HepG2 (cell line): ENCODE data around the gene VPS11. TPM values are rescaled to one million over a fixed set of nuclear protein-coding genes. Genes with fewer than 3 reads are reported as not detected.

ENCODE experiments used
- ATF7 ChIP-seq, 2 experiments: fragments of 450-650 bp in 1 of 2; sonication (generic) in 1 of 2; formaldehyde crosslinking in 1 of 2; IDR thresholded peaks; 2 replicates each; pipeline versions ENCODE4 v1.4.0 to v1.6.1; 2016 to 2020; ENCODE audit warnings: antibody characterized with exemption in 1 of 2, mild to moderate bottlenecking in 1 of 2, missing genetic modification reagents in 1 of 2
- DPF2 ChIP-seq: sonication (generic); formaldehyde crosslinking; IDR thresholded peaks from 2 replicates; pipeline ENCODE4 v1.4.0; 2020; ENCODE audit warnings: mild to moderate bottlenecking, low read depth, missing genetic modification reagents, borderline replicate concordance
- ELF4 ChIP-seq: sonication (generic); formaldehyde crosslinking; IDR thresholded peaks from 2 replicates; pipeline ENCODE4 v1.5.0; 2020; ENCODE audit warnings: missing genetic modification reagents, mild to moderate bottlenecking, moderate library complexity, borderline replicate concordance
- FOXM1 ChIP-seq: sonication (generic); formaldehyde crosslinking; IDR thresholded peaks from 2 replicates; pipeline ENCODE4 v1.5.0; 2020; ENCODE audit warnings: missing genetic modification reagents
- HMG20A ChIP-seq: IDR thresholded peaks from 2 replicates; pipeline ENCODE4 v1.6.1; 2016; ENCODE audit warnings: borderline replicate concordance
- HMG20B ChIP-seq: conservative IDR thresholded peaks from 2 replicates; pipeline ENCODE4 v1.6.1; 2016; ENCODE audit warnings: missing genetic modification reagents, missing compliant biosample characterization
- MED8 ChIP-seq: sonication (generic); formaldehyde crosslinking; IDR thresholded peaks from 2 replicates; pipeline ENCODE4 v1.8.1; 2023; ENCODE audit warnings: mild to moderate bottlenecking, missing genetic modification reagents; ENCODE audit not compliant: insufficient replicate concordance
- MLLT10 ChIP-seq: sonication (generic); formaldehyde crosslinking; IDR thresholded peaks from 2 replicates; pipeline ENCODE4 v1.4.0; 2020; ENCODE audit warnings: missing genetic modification reagents
- NBN ChIP-seq: fragments of 450-650 bp; conservative IDR thresholded peaks from 2 replicates; pipeline ENCODE4 v1.6.1; 2017
- NCOA5 ChIP-seq: sonication (generic); formaldehyde crosslinking; IDR thresholded peaks from 2 replicates; pipeline ENCODE4 v1.4.0; 2020; ENCODE audit warnings: missing genetic modification reagents
- NFKBIZ ChIP-seq: IDR thresholded peaks from 2 replicates; pipeline ENCODE4 v1.6.1; 2018; ENCODE audit warnings: missing genetic modification reagents, missing compliant biosample characterization
- ONECUT2 ChIP-seq: sonication (generic); formaldehyde crosslinking; IDR thresholded peaks from 2 replicates; pipeline ENCODE4 v1.4.0; 2020; ENCODE audit warnings: missing genetic modification reagents
- POLR2A ChIP-seq, 2 experiments: IDR thresholded peaks; 2 replicates each; pipeline ENCODE4 v1.6.1; 2011; ENCODE audit warnings: low read depth in 2 of 2, low read length in 2 of 2, mild to moderate bottlenecking in 1 of 2, moderate library complexity in 1 of 2; ENCODE audit not compliant: insufficient read depth in 1 of 2
- RBAK ChIP-seq: sonication (generic); formaldehyde crosslinking; IDR thresholded peaks from 2 replicates; pipeline ENCODE4 v1.5.1; 2020; ENCODE audit warnings: mild to moderate bottlenecking, missing genetic modification reagents
- RFX3 ChIP-seq: IDR thresholded peaks from 2 replicates; pipeline ENCODE4 v1.6.1; 2016; ENCODE audit warnings: missing biosample characterization, missing genetic modification reagents
- SIN3A ChIP-seq: IDR thresholded peaks from 2 replicates; pipeline ENCODE4 v1.6.1; 2011; ENCODE audit warnings: low read depth, mild to moderate bottlenecking, control low read depth, low read length, borderline replicate concordance
- SYNCRIP ChIP-seq: fragments of 200-400 bp; formaldehyde crosslinking; IDR thresholded peaks from 2 replicates; pipeline ENCODE4 v1.6.1; 2018; ENCODE audit warnings: mild to moderate bottlenecking, low read depth, low read length; ENCODE audit not compliant: insufficient read depth
- TOPORS ChIP-seq: sonication (generic); formaldehyde crosslinking; IDR thresholded peaks from 2 replicates; pipeline ENCODE4 v1.8.0; 2023; ENCODE audit warnings: mild to moderate bottlenecking, missing genetic modification reagents
- TP53 ChIP-seq: sonication (generic); formaldehyde crosslinking; conservative IDR thresholded peaks from 2 replicates; pipeline ENCODE4 v1.4.0; 2020; ENCODE audit warnings: missing genetic modification reagents
- ZKSCAN1 ChIP-seq: fragments of 150-350 bp; IDR thresholded peaks from 2 replicates; pipeline ENCODE4 v1.6.1; 2014; ENCODE audit warnings: low read length
- ZNF33A ChIP-seq: sonication (generic); formaldehyde crosslinking; IDR thresholded peaks from 2 replicates; pipeline ENCODE4 v1.5.1; 2020; ENCODE audit warnings: missing genetic modification reagents, mild to moderate bottlenecking, moderate library complexity, borderline replicate concordance
- ZNF460 ChIP-seq: sonication (generic); formaldehyde crosslinking; IDR thresholded peaks from 2 replicates; pipeline ENCODE4 v1.5.1; 2020; ENCODE audit warnings: missing genetic modification reagents, mild to moderate bottlenecking, borderline replicate concordance
- ZNF629 ChIP-seq: sonication (generic); formaldehyde crosslinking; conservative IDR thresholded peaks from 2 replicates; pipeline ENCODE4 v1.5.0; 2020; ENCODE audit warnings: missing genetic modification reagents
- polyA plus RNA-seq, 8 experiments: library from polyadenylated mRNA; depleted of rRNA in 3 of 8; stranded (reverse) in 7 of 8; unstranded in 1 of 8; fragments of >200 nt; fragmentation: Illumina TruSeq in 4 of 8; extraction: Trizol in 4 of 8; gene quantifications; 2 replicates each; pipeline versions ENCODE4 v1.2.1 to v1.2.3, GENCODE V29; 2011 to 2016; ENCODE audit warnings: low read depth in 4 of 8, missing spikeins in 1 of 8, mixed read lengths in 1 of 8; ENCODE audit not compliant: insufficient read depth in 1 of 8
- total RNA-seq, 5 experiments: library from RNA; depleted of rRNA; stranded (reverse); fragments of >200 nt; fragmentation: Illumina TruSeq; extraction: Trizol; gene quantifications; 2 replicates each; pipeline ENCODE4 v1.2.3, GENCODE V29; 2016; ENCODE audit warnings: low read depth in 1 of 5
- TF ChIP-seq, protein P1 (sequence below): sonication (generic); formaldehyde crosslinking; IDR thresholded peaks from 2 replicates; pipeline ENCODE4 v1.8.0; 2022; ENCODE audit warnings: mild to moderate bottlenecking, missing genetic modification reagents, moderate library complexity
- TF ChIP-seq, protein P2 (sequence below): sonication (generic); formaldehyde crosslinking; IDR thresholded peaks from 2 replicates; pipeline ENCODE4 v1.8.0; 2022; ENCODE audit warnings: missing genetic modification reagents, low read depth, mild to moderate bottlenecking, borderline replicate concordance
- TF ChIP-seq, protein P3 (sequence below): sonication (generic); formaldehyde crosslinking; IDR thresholded peaks from 2 replicates; pipeline ENCODE4 v1.5.1; 2020; ENCODE audit warnings: missing genetic modification reagents, mild to moderate bottlenecking, borderline replicate concordance
- TF ChIP-seq, protein P4 (sequence below): IDR thresholded peaks from 2 replicates; pipeline ENCODE4 v1.6.1; 2016; ENCODE audit warnings: mild to moderate bottlenecking

The VPS11 gene
- total and polyA plus RNA-seq, 2 of the 13 experiments (the other 11 are each of a cell fraction or from before 2014, with no cell fraction given) = 13.7 to 21.6 TPM

GRCh38 chr11:119029340-119030028 is 38.1 kb upstream of the VPS11 start (continued):
- TF ChIP-seq ZNF629 (CRISPR knock-in tag) (no peak), FOXM1 (CRISPR knock-in tag) (no peak), SYNCRIP (no peak), ATF7 (IDR thresholded peaks at IDR 0.05) (no peak), ATF7 (CRISPR knock-in tag; IDR thresholded peaks at IDR 0.05) (no peak), NFKBIZ (no peak), DPF2 (CRISPR knock-in tag) (no peak), TP53 (CRISPR knock-in tag) (no peak), NBN (no peak), SIN3A (peak; percentile 81), ZNF460 (CRISPR knock-in tag) (no peak), POLR2A (IDR thresholded peaks at IDR 0.05; ENCODE audit: insufficient read depth in 1 of 2, low read depth in 2 of 2, low read length in 2 of 2) (peak; percentile 77 to 94), HMG20B (no peak), MED8 (no peak), RFX3 (CRISPR knock-in tag) (no peak), MLLT10 (CRISPR knock-in tag) (no peak), ZKSCAN1 (no peak), HMG20A (CRISPR knock-in tag) (peak; percentile 15; the same call in 1 of the 2 replicates), NCOA5 (no peak), TOPORS (CRISPR knock-in tag) (no peak), ELF4 (CRISPR knock-in tag) (no peak), ZNF33A (CRISPR knock-in tag) (no peak), RBAK (CRISPR knock-in tag) (no peak), ONECUT2 (CRISPR knock-in tag) (no peak)
- TF ChIP-seq, protein P1, sequence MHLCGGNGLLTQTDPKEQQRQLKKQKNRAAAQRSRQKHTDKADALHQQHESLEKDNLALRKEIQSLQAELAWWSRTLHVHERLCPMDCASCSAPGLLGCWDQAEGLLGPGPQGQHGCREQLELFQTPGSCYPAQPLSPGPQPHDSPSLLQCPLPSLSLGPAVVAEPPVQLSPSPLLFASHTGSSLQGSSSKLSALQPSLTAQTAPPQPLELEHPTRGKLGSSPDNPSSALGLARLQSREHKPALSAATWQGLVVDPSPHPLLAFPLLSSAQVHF (CRISPR knock-in tag) = no peak
- TF ChIP-seq, protein P2, sequence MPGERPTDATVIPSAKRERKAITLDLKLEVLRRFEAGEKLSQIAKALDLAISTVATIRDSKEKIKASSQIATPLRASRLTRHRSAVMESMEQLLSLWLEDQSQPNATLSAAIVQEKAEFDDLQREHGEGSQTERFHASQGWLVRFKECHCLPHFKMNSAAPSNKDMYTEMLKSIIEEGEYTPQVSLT = no peak
- TF ChIP-seq, protein P3, sequence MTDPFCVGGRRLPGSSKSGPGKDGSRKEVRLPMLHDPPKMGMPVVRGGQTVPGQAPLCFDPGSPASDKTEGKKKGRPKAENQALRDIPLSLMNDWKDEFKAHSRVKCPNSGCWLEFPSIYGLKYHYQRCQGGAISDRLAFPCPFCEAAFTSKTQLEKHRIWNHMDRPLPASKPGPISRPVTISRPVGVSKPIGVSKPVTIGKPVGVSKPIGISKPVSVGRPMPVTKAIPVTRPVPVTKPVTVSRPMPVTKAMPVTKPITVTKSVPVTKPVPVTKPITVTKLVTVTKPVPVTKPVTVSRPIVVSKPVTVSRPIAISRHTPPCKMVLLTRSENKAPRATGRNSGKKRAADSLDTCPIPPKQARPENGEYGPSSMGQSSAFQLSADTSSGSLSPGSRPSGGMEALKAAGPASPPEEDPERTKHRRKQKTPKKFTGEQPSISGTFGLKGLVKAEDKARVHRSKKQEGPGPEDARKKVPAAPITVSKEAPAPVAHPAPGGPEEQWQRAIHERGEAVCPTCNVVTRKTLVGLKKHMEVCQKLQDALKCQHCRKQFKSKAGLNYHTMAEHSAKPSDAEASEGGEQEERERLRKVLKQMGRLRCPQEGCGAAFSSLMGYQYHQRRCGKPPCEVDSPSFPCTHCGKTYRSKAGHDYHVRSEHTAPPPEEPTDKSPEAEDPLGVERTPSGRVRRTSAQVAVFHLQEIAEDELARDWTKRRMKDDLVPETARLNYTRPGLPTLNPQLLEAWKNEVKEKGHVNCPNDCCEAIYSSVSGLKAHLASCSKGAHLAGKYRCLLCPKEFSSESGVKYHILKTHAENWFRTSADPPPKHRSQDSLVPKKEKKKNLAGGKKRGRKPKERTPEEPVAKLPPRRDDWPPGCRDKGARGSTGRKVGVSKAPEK = no peak
- TF ChIP-seq, protein P4, sequence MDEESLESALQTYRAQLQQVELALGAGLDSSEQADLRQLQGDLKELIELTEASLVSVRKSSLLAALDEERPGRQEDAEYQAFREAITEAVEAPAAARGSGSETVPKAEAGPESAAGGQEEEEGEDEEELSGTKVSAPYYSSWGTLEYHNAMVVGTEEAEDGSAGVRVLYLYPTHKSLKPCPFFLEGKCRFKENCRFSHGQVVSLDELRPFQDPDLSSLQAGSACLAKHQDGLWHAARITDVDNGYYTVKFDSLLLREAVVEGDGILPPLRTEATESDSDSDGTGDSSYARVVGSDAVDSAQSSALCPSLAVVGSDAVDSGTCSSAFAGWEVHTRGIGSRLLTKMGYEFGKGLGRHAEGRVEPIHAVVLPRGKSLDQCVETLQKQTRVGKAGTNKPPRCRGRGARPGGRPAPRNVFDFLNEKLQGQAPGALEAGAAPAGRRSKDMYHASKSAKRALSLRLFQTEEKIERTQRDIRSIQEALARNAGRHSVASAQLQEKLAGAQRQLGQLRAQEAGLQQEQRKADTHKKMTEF (CRISPR knock-in tag) = peak; percentile 70
